Smooth muscle cell (in vitro differentiated cells): Measurements from ENCODE around the gene POMT2. TPM values are rescaled to one million over a fixed set of nuclear protein-coding genes. Genes with fewer than 3 reads are reported as not detected.
A peak's percentile ranks its signal among the peaks of the same experiment; 100 is the strongest.
"Not testable (repeated sequence)": the region's sequence is repeated elsewhere in the genome, so short reads cannot be mapped to it uniquely, and the experiment has no call there.

Source experiments
- DNase-seq: peaks from one replicate; lab custom pipeline; 2025; ENCODE audit not compliant: unreplicated experiment; lab: John Stamatoyannopoulos, UW
- H2AFZ ChIP-seq: fragments of 200-600 bp; sonication (generic); 2 replicates; pipeline ENCODE4 v1.6.0; 2016; ENCODE audit warnings: antibody characterized with exemption, low read depth, mild to moderate bottlenecking
- H3F3A ChIP-seq: fragments of 200-600 bp; sonication (generic); 2 replicates; pipeline ENCODE4 v1.6.0; 2017; ENCODE audit warnings: antibody characterized with exemption, low read depth
- H3K27ac ChIP-seq: fragments of 200-600 bp; sonication (generic); 2 replicates; pipeline ENCODE4 v1.5.1; 2016; ENCODE audit warnings: low read depth, mild to moderate bottlenecking
- H3K27me3 ChIP-seq: fragments of 200-600 bp; sonication (generic); 2 replicates; pipeline ENCODE4 v1.6.1; 2016; ENCODE audit warnings: low read depth, mild to moderate bottlenecking
- H3K36me3 ChIP-seq: fragments of 200-600 bp; sonication (generic); 2 replicates; pipeline ENCODE4 v1.5.1; 2016; ENCODE audit warnings: low read depth
- H3K4me1 ChIP-seq: fragments of 200-600 bp; sonication (generic); 2 replicates; pipeline ENCODE4 v1.5.1; 2016; ENCODE audit warnings: low read depth
- H3K4me2 ChIP-seq: fragments of 200-600 bp; sonication (generic); 2 replicates; pipeline ENCODE4 v1.6.0; 2016; ENCODE audit warnings: mild to moderate bottlenecking
- H3K4me3 ChIP-seq: fragments of 200-600 bp; sonication (generic); 2 replicates; pipeline ENCODE4 v1.5.1; 2016; ENCODE audit warnings: mild to moderate bottlenecking
- H3K79me2 ChIP-seq: fragments of 200-600 bp; sonication (generic); 2 replicates; pipeline ENCODE4 v1.6.0; 2016; ENCODE audit warnings: low read depth, mild to moderate bottlenecking
- H3K9ac ChIP-seq: fragments of 200-600 bp; sonication (generic); 2 replicates; pipeline ENCODE4 v1.6.0; 2016; ENCODE audit warnings: low read depth
- H3K9me3 ChIP-seq: fragments of 200-600 bp; sonication (generic); replicated peaks from 2 replicates; pipeline ENCODE4 v1.5.1; 2016; ENCODE audit warnings: low read depth
- H4K20me1 ChIP-seq: fragments of 200-600 bp; sonication (generic); 2 replicates; pipeline ENCODE4 v1.6.0; 2016; ENCODE audit warnings: low read depth
- CTCF ChIP-seq: fragments of 200-600 bp; sonication (generic); IDR thresholded peaks from 2 replicates; pipeline ENCODE4 v1.5.1; 2017; ENCODE audit warnings: borderline replicate concordance, mild to moderate bottlenecking, antibody characterized with exemption; ENCODE audit not compliant: insufficient read depth, poor library complexity, severe bottlenecking
- WGBS: methylation state at CpG from one replicate; pipeline ENCODE4 v1.1.7; 2016; ENCODE audit warnings: low lambda C conversion rate; 5-methylcytosine and 5-hydroxymethylcytosine counted together
- polyA plus RNA-seq: library from polyadenylated mRNA; unstranded; fragments of >200 nt; fragmentation: Nextera tagmentation; extraction: Ambion mirVana; gene quantifications from 2 replicates; pipeline ENCODE4 v1.2.1, GENCODE V29; 2016
- total RNA-seq: library from RNA; depleted of rRNA; stranded (reverse); fragments of >200 nt; gene quantifications from 2 replicates; pipeline ENCODE4 v1.2.3, GENCODE V29; 2014

The POMT2 gene
- total and polyA plus RNA-seq, 2 experiments from 2014 or later, result 15.9 to 39.8 TPM

GRCh38 chr14:77319422-77319821 lies 1.3 kb downstream of the POMT2 start:
- Histone ChIP-seq H3K4me1 (peaks cover 19% of the 10 kb centered on the region), H3K27ac (peak overlapping the region; percentile 98), H3F3A (peaks cover 3% of the 10 kb centered on the region), H3K9me3 (no peaks in the 10 kb centered on the region), H2AFZ (peak overlapping the region; percentile 38), H4K20me1 (peaks cover 5% of the 10 kb centered on the region), H3K9ac (no peak overlapping the region), H3K27me3 (no peaks in the 10 kb centered on the region), H3K79me2 (peaks cover 27% of the 10 kb centered on the region), H3K4me3 (peak overlapping the region; percentile 98), H3K36me3 (no peaks in the 10 kb centered on the region), H3K4me2 (peak overlapping the region; percentile 98)
- no peak for TF ChIP-seq CTCF
- WGBS, result 52% methylated on average over 5 of the region's 5 CpGs
- no peak for DNase-seq

GRCh38 chr14:77318756-77319155 lies 1.9 kb downstream of the POMT2 start:
- 92% methylated on average over 11 of the region's 11 CpGs for WGBS
- not testable (repeated sequence) for H3K27ac ChIP-seq, DNase-seq, H3K36me3 ChIP-seq, H2AFZ ChIP-seq, H3F3A ChIP-seq, H3K9me3 ChIP-seq, H3K9ac ChIP-seq, H3K4me3 ChIP-seq, H4K20me1 ChIP-seq, H3K27me3 ChIP-seq
- H3K4me2 ChIP-seq, result peak overlapping the region; percentile 98
- H3K79me2 ChIP-seq, result peaks cover 27% of the 10 kb centered on the region
- peaks cover 19% of the 10 kb centered on the region for H3K4me1 ChIP-seq

- H3K4me1 ChIP-seq, result peaks cover 24% of the 10 kb centered on the region
- no peak overlapping the region for H2AFZ ChIP-seq
- H3K9ac ChIP-seq, result no peak overlapping the region
- H3K4me2 ChIP-seq, result no peak overlapping the region
- no peak for TF ChIP-seq CTCF
- H3K27ac ChIP-seq, result no peak overlapping the region
- no peaks in the 10 kb centered on the region for H3K9me3 ChIP-seq
- peaks cover 6% of the 10 kb centered on the region for H3F3A ChIP-seq
- no peak overlapping the region for H3K4me3 ChIP-seq
- peaks cover 5% of the 10 kb centered on the region for H4K20me1 ChIP-seq
- no peak for DNase-seq
- 95% methylated on average over 5 of the region's 5 CpGs for WGBS
- H3K36me3 ChIP-seq, result no peaks in the 10 kb centered on the region
- peaks cover 27% of the 10 kb centered on the region for H3K79me2 ChIP-seq
- H3K27me3 ChIP-seq, result no peaks in the 10 kb centered on the region
Observed at GRCh38 chr14:77318006-77318553, 2.6 kb downstream of the POMT2 start.

- Histone ChIP-seq H3K4me2 (no peak overlapping the region), H3K9ac (no peak overlapping the region), H3K79me2 (peaks cover 35% of the 10 kb centered on the region), H3K9me3 (no peaks in the 10 kb centered on the region), H4K20me1 (peaks cover 5% of the 10 kb centered on the region), H3K4me1 (peaks cover 21% of the 10 kb centered on the region), H3F3A (peaks cover 12% of the 10 kb centered on the region), H3K4me3 (no peak overlapping the region), H2AFZ (no peak overlapping the region), H3K27me3 (no peaks in the 10 kb centered on the region), H3K27ac (no peak overlapping the region), H3K36me3 (no peaks in the 10 kb centered on the region)
- 94% methylated on average over 5 of the region's 5 CpGs for WGBS
- DNase-seq, result no peak
- TF ChIP-seq CTCF, result no peak
Observed at GRCh38 chr14:77316872-77317301, 3.8 kb downstream of the POMT2 start.
